Measurements from ENCODE around the gene MOK.

The MOK gene

DNA sequence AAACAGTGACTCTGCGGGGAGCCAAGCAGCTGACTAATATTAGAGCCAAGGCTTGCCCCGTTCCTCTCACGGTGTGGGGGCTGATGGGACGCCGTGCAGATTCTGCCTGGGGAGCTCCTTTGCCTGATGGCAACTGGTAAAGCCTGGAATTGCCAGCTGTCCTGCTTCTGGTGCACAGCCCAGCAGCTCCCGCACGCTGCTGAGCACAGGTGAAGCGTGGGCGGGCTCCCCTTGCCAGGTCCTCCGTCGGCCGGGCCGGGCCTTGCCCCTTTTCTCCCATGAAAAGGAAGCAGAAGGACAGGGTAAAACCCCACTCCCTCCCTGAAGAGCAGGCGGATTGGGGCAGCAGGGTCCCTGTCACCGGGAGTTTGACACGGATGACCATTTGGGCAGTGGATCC is 86.3 kb downstream of the MOK start:
- Histone ChIP-seq H3K4me3 (ENCODE audit: low read depth in 1 of 2, low read length in 1 of 2) (no peak overlapping the region), H3K27me3 (no peaks in the 10 kb centered on the region), H3K36me3 (peaks cover 54% of the 10 kb centered on the region), H3K27ac (no peak overlapping the region), H3K9me3 (no peaks in the 10 kb centered on the region), H3K4me1 (ENCODE audit: control insufficient read depth in 1 of 2, insufficient read depth in 1 of 2, low read depth in 1 of 2, low read length in 1 of 2) (no peaks in the 10 kb centered on the region)
- TF ChIP-seq, protein P1, sequence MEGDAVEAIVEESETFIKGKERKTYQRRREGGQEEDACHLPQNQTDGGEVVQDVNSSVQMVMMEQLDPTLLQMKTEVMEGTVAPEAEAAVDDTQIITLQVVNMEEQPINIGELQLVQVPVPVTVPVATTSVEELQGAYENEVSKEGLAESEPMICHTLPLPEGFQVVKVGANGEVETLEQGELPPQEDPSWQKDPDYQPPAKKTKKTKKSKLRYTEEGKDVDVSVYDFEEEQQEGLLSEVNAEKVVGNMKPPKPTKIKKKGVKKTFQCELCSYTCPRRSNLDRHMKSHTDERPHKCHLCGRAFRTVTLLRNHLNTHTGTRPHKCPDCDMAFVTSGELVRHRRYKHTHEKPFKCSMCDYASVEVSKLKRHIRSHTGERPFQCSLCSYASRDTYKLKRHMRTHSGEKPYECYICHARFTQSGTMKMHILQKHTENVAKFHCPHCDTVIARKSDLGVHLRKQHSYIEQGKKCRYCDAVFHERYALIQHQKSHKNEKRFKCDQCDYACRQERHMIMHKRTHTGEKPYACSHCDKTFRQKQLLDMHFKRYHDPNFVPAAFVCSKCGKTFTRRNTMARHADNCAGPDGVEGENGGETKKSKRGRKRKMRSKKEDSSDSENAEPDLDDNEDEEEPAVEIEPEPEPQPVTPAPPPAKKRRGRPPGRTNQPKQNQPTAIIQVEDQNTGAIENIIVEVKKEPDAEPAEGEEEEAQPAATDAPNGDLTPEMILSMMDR (IDR thresholded peaks at IDR 0.05) = no peak

- H3K9me3 ChIP-seq = no peaks in the 10 kb centered on the region
- no peak overlapping the region for H3K27ac ChIP-seq
- H3K27me3 ChIP-seq = no peaks in the 10 kb centered on the region
- H3K4me3 ChIP-seq (ENCODE audit: low read depth in 1 of 2, low read length in 1 of 2) = no peak overlapping the region
- TF ChIP-seq, protein P1 (IDR thresholded peaks at IDR 0.05) = no peak
- H3K36me3 ChIP-seq = peaks cover 55% of the 10 kb centered on the region
- H3K4me1 ChIP-seq (ENCODE audit: control insufficient read depth in 1 of 2, insufficient read depth in 1 of 2, low read depth in 1 of 2, low read length in 1 of 2) = no peaks in the 10 kb centered on the region
These were observed 87.0 kb downstream of the MOK start for GRCh38 chr14:102217987-102218421.

DNA sequence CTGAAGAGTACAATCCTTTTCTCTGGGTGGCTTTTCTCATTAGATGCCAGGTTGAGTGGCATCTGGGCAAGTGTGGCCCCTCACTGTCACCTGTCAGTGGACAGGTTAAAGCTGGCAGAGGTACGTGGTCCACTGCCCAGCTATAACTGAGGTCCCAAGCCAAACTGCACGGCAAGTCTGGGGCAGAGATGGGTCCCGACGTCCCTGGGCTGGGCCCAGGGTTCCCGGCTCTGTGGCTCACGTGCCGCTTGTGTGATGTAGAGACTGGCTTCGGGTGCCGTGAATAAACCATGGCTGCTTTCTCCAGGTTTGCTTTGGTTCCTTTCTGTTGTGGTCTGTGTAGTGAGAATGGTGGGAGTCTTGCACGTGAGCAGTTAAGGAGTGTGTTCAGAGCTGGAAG is 87.6 kb downstream of the MOK start:
- no peaks in the 10 kb centered on the region for H3K9me3 ChIP-seq
- H3K36me3 ChIP-seq = peaks cover 56% of the 10 kb centered on the region
- no peak overlapping the region for H3K4me3 ChIP-seq (ENCODE audit: low read depth in 1 of 2, low read length in 1 of 2)
- H3K27me3 ChIP-seq = no peaks in the 10 kb centered on the region
- H3K4me1 ChIP-seq (ENCODE audit: control insufficient read depth in 1 of 2, insufficient read depth in 1 of 2, low read depth in 1 of 2, low read length in 1 of 2) = no peaks in the 10 kb centered on the region
- H3K27ac ChIP-seq = no peak overlapping the region
- TF ChIP-seq, protein P1 (IDR thresholded peaks at IDR 0.05) = no peak

DNA sequence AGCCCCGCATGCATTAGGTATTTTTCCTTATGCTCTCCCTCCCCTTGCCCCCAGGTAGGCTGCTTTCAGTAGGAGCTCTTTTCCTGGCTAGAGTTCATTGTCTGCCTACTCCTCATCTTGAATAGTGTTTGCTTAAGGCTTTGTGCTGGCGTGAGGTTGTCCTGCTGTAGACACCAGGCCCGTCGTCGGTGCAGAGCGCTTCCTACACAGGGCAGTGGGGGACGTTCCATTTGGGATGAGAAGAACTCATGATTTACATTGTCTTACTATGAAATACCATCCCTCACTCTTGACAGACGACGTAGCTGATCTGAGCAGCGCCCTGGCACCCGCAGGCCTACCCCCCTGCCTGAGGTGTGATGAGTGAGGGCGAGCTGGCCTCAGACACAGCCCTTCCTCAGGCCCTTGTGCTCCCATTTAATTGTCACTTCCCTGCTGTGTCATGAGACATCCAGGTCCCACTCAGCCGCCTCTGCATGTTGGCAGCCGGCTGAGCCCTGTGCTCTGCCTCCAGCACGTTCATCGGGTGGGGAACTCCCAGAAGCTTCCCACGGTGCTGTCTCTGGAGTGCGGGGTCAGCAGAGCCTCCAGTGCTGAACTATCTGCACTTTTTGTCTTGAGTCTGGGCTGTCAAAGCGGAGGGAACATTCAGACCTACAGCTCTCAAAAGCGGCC is 89.3 kb downstream of the MOK start:
- TF ChIP-seq, protein P1 (IDR thresholded peaks at IDR 0.05) = no peak
- no peak overlapping the region for H3K27ac ChIP-seq
- H3K27me3 ChIP-seq = no peaks in the 10 kb centered on the region
- H3K9me3 ChIP-seq = no peaks in the 10 kb centered on the region
- peaks cover 46% of the 10 kb centered on the region for H3K36me3 ChIP-seq
- no peak overlapping the region for H3K4me3 ChIP-seq (ENCODE audit: low read depth in 1 of 2, low read length in 1 of 2)
- peaks cover 10 to 12% of the 10 kb centered on the region in 2 experiments for H3K4me1 ChIP-seq (ENCODE audit: control insufficient read depth in 1 of 2, insufficient read depth in 1 of 2, low read depth in 1 of 2, low read length in 1 of 2)

GRCh38 chr14:102215071-102215470 is 89.9 kb downstream of the MOK start:
- H3K9me3 ChIP-seq = no peaks in the 10 kb centered on the region
- peaks cover 15 to 18% of the 10 kb centered on the region in 2 experiments for H3K4me1 ChIP-seq (ENCODE audit: control insufficient read depth in 1 of 2, insufficient read depth in 1 of 2, low read depth in 1 of 2, low read length in 1 of 2)
- H3K4me3 ChIP-seq (ENCODE audit: low read depth in 1 of 2, low read length in 1 of 2) = no peak overlapping the region
- no peaks in the 10 kb centered on the region for H3K27me3 ChIP-seq
- H3K36me3 ChIP-seq = peaks cover 43% of the 10 kb centered on the region
- TF ChIP-seq, protein P1 (IDR thresholded peaks at IDR 0.05) = no peak
- no peak overlapping the region for H3K27ac ChIP-seq
